ENCODE measurements around the gene UNKL. TPM values are rescaled to one million over a fixed set of nuclear protein-coding genes. Genes with fewer than 3 reads are reported as not detected.
A peak's percentile ranks its signal among the peaks of the same experiment; 100 is the strongest.

The UNKL gene
- total and polyA plus RNA-seq, 8 donors = 4.4 to 22.1 (median 10.2) TPM

GRCh38 chr16:1350691-1351090, 63.8 kb downstream of the UNKL start:
- H3K4me1 ChIP-seq = peaks cover 10 to 21% (median 13%) of the 10 kb centered on the region in 3 donors
- ATAC-seq (no peak), FAIRE-seq (no peak), DNase-seq (peak in 2 of 6 donors; percentile 33 to 70)
- no peaks in the 10 kb centered on the region for H3K9me3 ChIP-seq
- peak overlapping the region; percentile 93 to 100 (median 98) for H3K4me3 ChIP-seq
- H3K27ac ChIP-seq = no peak overlapping the region
- WGBS, 2 donors = 53 to 69% methylated on average over 19 of the region's 19 CpGs
- TF ChIP-seq CTCF (IDR thresholded peaks at IDR 0.05) = no peak
- H3K36me3 ChIP-seq = peaks cover 0 to 13% (median 0%) of the 10 kb centered on the region in 3 donors
- intact Hi-C loops (cut with DNase I) = no loop called here
- H3K27me3 ChIP-seq = no peaks in the 10 kb centered on the region

- FAIRE-seq = no peak
- 94% methylated on average over 16 to 17 of the region's 17 CpGs for WGBS, 2 donors
- no peak for TF ChIP-seq CTCF (IDR thresholded peaks at IDR 0.05)
- peak in 2 of 6 donors; percentile 25 to 48 for DNase-seq
- Histone ChIP-seq H3K36me3 (peaks cover 0 to 13% (median 0%) of the 10 kb centered on the region in 3 donors), H3K4me3 (no peak overlapping the region), H3K4me1 (peaks cover 10 to 21% (median 13%) of the 10 kb centered on the region in 3 donors), H3K27ac (no peak overlapping the region), H3K27me3 (no peaks in the 10 kb centered on the region), H3K9me3 (no peaks in the 10 kb centered on the region)
- ATAC-seq = no peak
- intact Hi-C loops (cut with DNase I) = no loop called here
These were observed 64.6 kb downstream of the UNKL start for GRCh38 chr16:1349951-1350350.

- ATAC-seq (no peak), DNase-seq (peak in 2 of 6 donors; percentile 22 to 68), FAIRE-seq (no peak)
- no peak for TF ChIP-seq CTCF (IDR thresholded peaks at IDR 0.05)
- intact Hi-C loops (cut with DNase I) = no loop called here
- WGBS, 2 donors = 84 to 87% methylated on average over 16 of the region's 16 CpGs
- Histone ChIP-seq H3K27me3 (no peaks in the 10 kb centered on the region), H3K27ac (no peak overlapping the region), H3K9me3 (no peaks in the 10 kb centered on the region), H3K36me3 (peaks cover 0 to 13% (median 0%) of the 10 kb centered on the region in 3 donors), H3K4me3 (no peak overlapping the region), H3K4me1 (peaks cover 10 to 21% (median 13%) of the 10 kb centered on the region in 3 donors)
These were observed 65.2 kb downstream of the UNKL start for GRCh38 chr16:1349351-1349750.

GRCh38 chr16:1348926-1349325, 65.6 kb downstream of the UNKL start:
- 82 to 84% methylated on average over 14 of the region's 14 CpGs for WGBS, 2 donors
- no peak for ATAC-seq

More at GRCh38 chr16:1348926-1349325, 65.6 kb downstream of the UNKL start:
- H3K4me3 ChIP-seq = no peak overlapping the region
- no peak for TF ChIP-seq CTCF (IDR thresholded peaks at IDR 0.05)
- no peaks in the 10 kb centered on the region for H3K27me3 ChIP-seq
- H3K36me3 ChIP-seq = peaks cover 0 to 13% (median 0%) of the 10 kb centered on the region in 3 donors
- no peak overlapping the region for H3K27ac ChIP-seq
- DNase-seq = peak in 2 of 6 donors; percentile 38 to 79
- no peaks in the 10 kb centered on the region for H3K9me3 ChIP-seq
- FAIRE-seq = no peak
- H3K4me1 ChIP-seq = peaks cover 10 to 21% (median 13%) of the 10 kb centered on the region in 3 donors
- intact Hi-C loops (cut with DNase I) = no loop called here

All from pancreas (tissue), 10 donors.